Neuron (in vitro differentiated cells): ENCODE data around the gene TARS3.
"Not testable (repeated sequence)": the region's sequence is repeated elsewhere in the genome, so short reads cannot be mapped to it uniquely, and the experiment has no call there.

Experiments
- H2AFZ ChIP-seq: one replicate; pipeline ENCODE4 v1.6.1; 2013; ENCODE audit warnings: low read depth, mild to moderate bottlenecking, inconsistent platforms, low read length, moderate library complexity
- H3K27me3 ChIP-seq: one replicate; pipeline ENCODE4 v1.6.1; 2013; ENCODE audit warnings: low read length; ENCODE audit not compliant: insufficient read depth
- H3K36me3 ChIP-seq: one replicate; pipeline ENCODE4 v1.6.1; 2013; ENCODE audit warnings: low read length; ENCODE audit not compliant: insufficient read depth
- H3K4me1 ChIP-seq: one replicate; pipeline ENCODE4 v1.6.1; 2013; ENCODE audit warnings: low read length; ENCODE audit not compliant: insufficient read depth
- H3K4me3 ChIP-seq: 2 replicates; pipeline ENCODE4 v1.5.1; 2013; ENCODE audit warnings: mild to moderate bottlenecking, low read length, moderate library complexity
- H3K9me3 ChIP-seq: one replicate; pipeline ENCODE4 v1.6.1; 2013; ENCODE audit warnings: low read length

TARS3 gene

DNA sequence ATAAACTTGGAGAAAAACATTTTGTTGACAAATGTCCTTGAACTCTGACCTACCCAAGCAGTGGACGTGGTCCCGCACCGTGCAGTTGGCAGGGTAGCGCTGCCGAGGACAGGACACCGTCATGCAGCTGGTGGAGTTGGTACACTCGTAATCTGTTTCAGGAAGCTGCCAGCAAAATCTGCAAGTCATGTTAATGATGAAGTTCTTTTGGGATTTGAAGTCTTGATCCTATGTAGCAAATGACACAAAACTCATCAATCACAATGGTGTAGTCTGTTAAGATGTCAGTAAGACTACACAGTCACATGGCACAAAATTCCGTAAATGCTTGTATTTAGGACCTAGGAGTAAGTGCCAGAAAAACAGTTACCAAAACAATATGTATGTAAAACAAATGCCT, 77.6 kb downstream of the TARS3 start:
- Histone ChIP-seq H3K4me1 (peaks cover 18% of the 10 kb centered on the region), H3K27me3 (no peaks in the 10 kb centered on the region), H3K36me3 (peaks cover 57% of the 10 kb centered on the region), H2AFZ (no peak overlapping the region), H3K4me3 (no peak overlapping the region), H3K9me3 (no peaks in the 10 kb centered on the region)

DNA sequence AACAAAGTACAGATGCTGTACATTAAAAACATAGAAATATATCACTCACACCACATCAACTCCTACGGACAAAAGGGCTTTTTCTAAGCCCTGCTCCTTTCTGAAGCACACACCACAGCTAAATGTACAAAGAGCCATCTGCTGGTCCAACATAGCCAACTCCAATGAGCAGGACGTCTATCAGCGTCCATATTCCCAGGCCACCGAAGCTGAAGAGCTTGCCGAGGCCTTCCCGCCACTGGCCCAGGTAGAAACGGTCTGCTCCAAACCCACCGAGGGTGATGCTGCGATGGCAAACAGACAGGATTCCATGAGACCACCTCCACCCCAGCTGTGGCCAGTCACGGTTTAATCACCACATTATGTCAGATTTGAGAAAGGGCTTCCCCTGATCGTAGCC, 81.9 kb downstream of the TARS3 start:
- Histone ChIP-seq H2AFZ (no peak overlapping the region), H3K36me3 (peaks cover 66% of the 10 kb centered on the region), H3K27me3 (no peaks in the 10 kb centered on the region)

DNA sequence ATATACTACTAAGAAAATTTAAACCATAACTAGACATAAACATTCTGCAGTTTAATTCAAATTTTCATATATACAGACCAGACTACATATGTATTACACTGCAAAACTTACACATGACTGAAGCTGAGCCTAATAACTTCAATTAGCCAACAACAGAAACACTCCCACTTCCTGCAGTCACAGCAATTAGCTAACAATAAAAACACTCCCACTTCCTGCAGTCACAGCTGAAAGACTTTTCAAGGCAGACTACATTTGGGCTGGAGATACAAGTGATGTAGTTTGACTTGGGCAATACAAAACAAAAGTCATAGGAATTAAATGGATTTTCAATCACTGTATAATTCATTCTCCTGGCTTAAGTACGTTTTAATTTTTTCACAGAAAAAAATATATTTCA, 82.4 kb downstream of the TARS3 start:
- peaks cover 62% of the 10 kb centered on the region for H3K36me3 ChIP-seq

More for the DNA sequence above, 81.9 kb downstream of the TARS3 start:
- no peaks in the 10 kb centered on the region for H3K9me3 ChIP-seq
- H3K4me1 ChIP-seq: peaks cover 3% of the 10 kb centered on the region
- no peak overlapping the region for H3K4me3 ChIP-seq

DNA sequence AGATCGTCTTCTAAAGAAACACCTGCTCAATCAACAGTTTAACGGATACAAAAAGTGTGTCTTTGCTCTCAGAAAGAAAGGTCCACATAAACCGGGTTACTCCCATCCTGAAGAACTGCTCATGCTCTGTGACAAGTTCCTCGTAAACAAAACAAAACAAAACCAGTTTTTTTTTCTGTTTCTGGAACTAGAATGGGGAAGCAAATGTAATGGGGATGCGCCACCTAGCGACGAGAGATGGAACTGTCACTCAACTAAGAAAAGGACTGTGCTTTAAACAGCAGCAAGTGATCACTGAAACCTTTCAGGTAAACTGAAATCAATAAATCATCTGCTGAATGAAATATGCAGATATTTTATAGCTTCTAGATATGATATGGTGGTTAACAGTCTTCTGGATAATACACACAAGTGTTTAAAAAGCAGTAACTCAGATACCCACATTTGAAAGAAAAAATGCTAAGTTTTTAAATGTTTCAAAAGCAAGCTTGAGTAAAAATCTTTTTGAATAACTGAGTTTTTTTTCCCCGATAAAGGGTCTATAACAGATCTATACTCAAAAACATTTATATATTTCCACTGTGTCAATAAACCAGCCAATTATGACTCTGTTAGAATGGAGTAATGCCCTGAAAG, 83.0 kb downstream of the TARS3 start:
- no peak overlapping the region for H2AFZ ChIP-seq
- H3K27me3 ChIP-seq: no peaks in the 10 kb centered on the region
- peaks cover 55% of the 10 kb centered on the region for H3K36me3 ChIP-seq
- no peaks in the 10 kb centered on the region for H3K9me3 ChIP-seq
- H3K4me1 ChIP-seq: peaks cover 3% of the 10 kb centered on the region
- H3K4me3 ChIP-seq: no peak overlapping the region

More for the DNA sequence above, 82.4 kb downstream of the TARS3 start:
- H3K27me3 ChIP-seq: no peaks in the 10 kb centered on the region
- H3K9me3 ChIP-seq: no peaks in the 10 kb centered on the region
- H3K4me3 ChIP-seq: no peak overlapping the region
- H2AFZ ChIP-seq: no peak overlapping the region
- peaks cover 3% of the 10 kb centered on the region for H3K4me1 ChIP-seq

DNA sequence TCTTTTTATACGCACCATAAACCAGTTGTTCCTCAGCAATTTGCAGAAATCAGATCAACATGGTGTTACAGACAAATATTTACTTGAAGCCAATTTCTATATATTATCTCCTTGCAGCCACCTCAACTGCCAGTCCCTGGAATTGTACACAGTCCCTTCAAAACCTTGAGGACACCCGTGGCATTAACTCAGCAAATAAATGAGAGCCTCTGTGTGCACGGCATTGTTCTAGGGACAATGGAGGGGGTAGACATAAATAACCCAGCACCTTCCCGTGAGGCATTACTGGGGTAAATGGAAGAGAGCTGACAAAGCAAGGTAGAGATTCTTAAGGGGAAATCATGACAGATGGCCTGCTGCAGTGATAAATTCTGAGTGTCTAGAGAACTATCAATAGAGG, 84.6 kb downstream of the TARS3 start:
- peaks cover 41% of the 10 kb centered on the region for H3K36me3 ChIP-seq

DNA sequence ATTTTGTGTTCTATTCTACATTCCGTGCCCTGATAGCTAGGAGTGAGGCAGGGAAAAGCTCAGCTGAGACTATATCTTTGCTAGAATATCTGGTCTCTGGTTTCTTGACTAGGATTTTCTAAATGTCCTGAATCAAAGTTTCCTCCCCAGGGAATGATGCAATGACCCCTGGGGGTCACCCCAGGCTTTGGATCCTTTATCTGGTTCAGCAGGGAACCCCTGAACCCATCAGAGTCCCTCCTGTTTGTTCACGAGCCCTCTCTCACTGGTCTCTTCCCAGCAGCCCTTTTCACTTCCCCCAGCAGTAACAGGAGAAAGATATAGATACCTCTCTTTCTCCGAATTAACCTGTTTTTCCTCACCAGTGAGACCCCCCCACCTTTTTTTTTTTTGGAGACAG, 86.4 kb downstream of the TARS3 start:
- no peak overlapping the region for H3K4me3 ChIP-seq
- no peak overlapping the region for H2AFZ ChIP-seq
- peaks cover 32% of the 10 kb centered on the region for H3K36me3 ChIP-seq
- H3K4me1 ChIP-seq: peaks cover 3% of the 10 kb centered on the region
- no peaks in the 10 kb centered on the region for H3K27me3 ChIP-seq
- H3K9me3 ChIP-seq: no peaks in the 10 kb centered on the region

More for the DNA sequence above, 84.6 kb downstream of the TARS3 start:
- Histone ChIP-seq H2AFZ (no peak overlapping the region), H3K4me3 (no peak overlapping the region), H3K27me3 (no peaks in the 10 kb centered on the region), H3K9me3 (no peaks in the 10 kb centered on the region), H3K4me1 (peaks cover 3% of the 10 kb centered on the region)

DNA sequence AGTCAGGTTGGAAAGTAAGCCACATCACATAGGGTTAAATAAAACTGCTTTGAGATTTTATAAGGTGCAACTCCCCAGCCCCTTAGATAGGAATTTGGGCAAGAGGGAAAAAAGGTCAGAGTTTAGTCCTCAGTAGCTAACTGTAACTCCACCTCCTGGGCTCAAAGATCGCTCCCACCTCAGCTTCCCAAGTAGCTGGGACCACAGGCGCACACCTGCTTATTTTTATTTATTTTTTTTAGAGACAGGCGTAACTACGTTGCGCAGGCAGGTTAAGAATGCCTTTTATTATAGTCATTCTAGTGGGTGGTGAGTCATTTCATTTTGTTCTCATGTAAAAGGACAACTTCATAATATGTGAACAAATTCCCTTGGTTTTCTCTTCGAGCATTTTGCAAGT, 86.8 kb downstream of the TARS3 start:
- Histone ChIP-seq H3K4me1 (peaks cover 3% of the 10 kb centered on the region), H3K4me3 (no peak overlapping the region), H3K9me3 (no peaks in the 10 kb centered on the region), H2AFZ (no peak overlapping the region), H3K36me3 (peaks cover 29% of the 10 kb centered on the region), H3K27me3 (no peaks in the 10 kb centered on the region)

DNA sequence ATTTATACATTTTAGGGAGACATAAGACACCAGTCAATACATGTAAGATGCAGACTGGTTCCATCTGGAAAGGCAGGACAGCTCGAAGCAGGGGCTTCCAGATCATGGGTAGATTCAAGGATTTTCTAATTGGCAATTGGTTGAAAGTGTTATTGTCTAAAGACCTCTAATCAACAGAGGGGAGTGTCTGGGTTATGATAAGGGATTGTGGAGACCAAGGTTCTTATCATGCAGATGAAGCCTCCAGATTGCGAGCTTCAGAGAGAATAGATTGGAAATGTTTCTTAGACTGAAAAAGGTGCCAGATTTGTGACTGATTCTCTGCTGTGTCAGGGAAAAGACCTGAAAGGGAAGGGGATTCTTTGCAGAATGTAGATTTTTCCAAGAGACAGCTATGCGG, 87.2 kb downstream of the TARS3 start:
- Histone ChIP-seq H3K36me3 (peaks cover 24% of the 10 kb centered on the region), H3K4me1 (peaks cover 2% of the 10 kb centered on the region), H3K4me3 (no peak overlapping the region), H3K27me3 (no peaks in the 10 kb centered on the region), H2AFZ (no peak overlapping the region), H3K9me3 (no peaks in the 10 kb centered on the region)

DNA sequence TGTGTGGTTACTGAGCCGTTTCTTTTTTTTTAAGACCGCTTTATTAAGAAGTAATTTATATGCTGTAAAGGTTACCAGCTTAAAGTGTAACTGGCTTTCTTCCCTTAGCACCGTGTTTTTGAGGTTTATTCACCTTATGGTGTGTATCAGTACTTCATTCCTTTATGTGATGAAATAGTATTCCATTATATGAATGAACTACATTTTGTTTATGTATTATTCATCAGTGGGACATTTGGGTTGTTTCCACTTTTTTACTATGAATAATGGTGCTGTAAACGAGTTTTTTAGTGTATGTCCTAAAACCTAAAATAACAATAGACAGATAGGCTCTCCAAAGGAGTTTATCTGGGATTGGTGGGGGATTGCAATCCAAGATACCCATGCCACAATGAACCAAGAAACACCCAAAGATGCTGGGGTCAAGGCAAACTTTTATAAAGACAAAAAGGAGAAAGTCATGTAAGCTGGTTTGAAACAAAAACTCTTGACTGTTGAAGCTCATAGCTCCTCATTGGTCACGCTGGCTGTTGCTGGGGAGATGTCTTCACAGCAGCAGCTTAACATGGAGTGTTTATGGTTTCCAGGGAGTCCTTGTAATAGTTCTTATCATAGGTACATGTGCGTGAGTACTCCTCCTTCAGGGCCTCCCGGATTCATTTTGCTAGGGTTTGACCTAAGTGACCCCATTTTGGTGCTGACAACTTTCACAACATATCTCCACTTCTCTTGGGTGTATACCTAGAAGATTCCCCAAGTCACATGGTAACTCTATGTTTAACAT, 88.1 kb downstream of the TARS3 start:
- no peaks in the 10 kb centered on the region for H3K4me1 ChIP-seq
- H2AFZ ChIP-seq: no peak overlapping the region
- peaks cover 22% of the 10 kb centered on the region for H3K36me3 ChIP-seq
- H3K9me3 ChIP-seq: no peaks in the 10 kb centered on the region
- no peaks in the 10 kb centered on the region for H3K27me3 ChIP-seq
- H3K4me3 ChIP-seq: no peak overlapping the region

DNA sequence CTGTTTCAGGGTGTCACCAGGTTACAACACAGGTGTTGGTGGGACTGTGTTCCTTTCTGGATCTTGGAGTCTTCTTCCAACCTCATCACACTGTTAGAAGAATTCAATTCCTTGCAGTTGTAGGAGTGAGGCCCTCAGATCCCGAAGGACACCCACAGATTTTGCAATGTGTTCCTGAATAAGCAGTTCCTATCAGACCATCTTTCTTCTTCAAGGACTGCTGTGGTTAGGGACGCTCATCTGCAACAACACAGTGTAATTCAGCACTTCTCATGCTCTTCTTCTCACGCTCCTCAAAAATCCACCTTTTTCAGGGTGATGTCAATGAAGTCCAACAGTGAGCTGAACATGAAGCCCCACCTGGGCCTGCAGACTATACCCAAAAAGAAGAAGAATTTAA, 90.9 kb downstream of the TARS3 start:
- H3K27me3 ChIP-seq: no peaks in the 10 kb centered on the region
- H2AFZ ChIP-seq: no peak overlapping the region
- no peaks in the 10 kb centered on the region for H3K9me3 ChIP-seq
- peaks cover 4% of the 10 kb centered on the region for H3K36me3 ChIP-seq
- no peaks in the 10 kb centered on the region for H3K4me1 ChIP-seq
- no peak overlapping the region for H3K4me3 ChIP-seq

DNA sequence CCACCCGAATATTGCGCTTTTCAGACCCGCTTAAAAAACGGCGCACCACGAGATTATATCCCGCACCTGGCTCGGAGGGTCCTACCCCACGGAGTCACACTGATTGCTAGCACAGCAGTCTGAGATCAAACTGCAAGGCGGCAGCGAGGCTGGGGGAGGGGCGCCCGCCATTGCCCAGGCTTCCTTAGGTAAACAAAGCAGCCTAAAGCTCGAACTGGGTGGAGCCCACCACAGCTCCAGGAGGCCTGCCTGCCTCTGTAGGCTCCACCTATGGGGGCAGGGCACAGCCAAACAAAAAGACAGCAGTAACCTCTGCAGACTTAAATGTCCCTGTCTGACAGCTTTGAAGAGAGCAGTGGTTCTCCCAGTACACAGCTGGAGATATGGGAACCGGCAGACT, 97.5 kb downstream of the TARS3 start:
- H3K4me1 ChIP-seq, H3K36me3 ChIP-seq, H3K27me3 ChIP-seq, H3K4me3 ChIP-seq, H2AFZ ChIP-seq, H3K9me3 ChIP-seq: not testable (repeated sequence)

DNA sequence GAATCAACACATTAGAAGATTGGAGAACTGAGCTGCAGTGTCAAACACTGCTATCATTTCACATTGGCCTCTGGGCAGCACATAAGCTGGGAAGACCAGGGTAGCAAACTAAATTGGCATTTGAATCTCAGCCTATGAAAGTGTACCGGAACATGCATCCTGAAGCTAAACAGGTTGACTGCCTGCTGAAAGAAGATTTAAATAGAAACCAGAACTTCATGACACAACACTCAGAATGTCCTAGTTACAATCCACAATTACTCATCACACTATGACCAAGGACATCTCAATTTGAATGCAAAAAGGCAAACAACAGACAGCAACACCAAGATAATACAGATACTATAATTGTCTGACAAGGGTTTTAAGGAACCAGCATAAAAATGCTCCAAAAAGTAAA, 98.3 kb downstream of the TARS3 start:
- Histone ChIP-seq H3K27me3 (no peaks in the 10 kb centered on the region), H3K9me3 (peaks cover 5% of the 10 kb centered on the region), H3K4me3 (no peak overlapping the region), H2AFZ (no peak overlapping the region), H3K4me1 (no peaks in the 10 kb centered on the region), H3K36me3 (no peaks in the 10 kb centered on the region)

DNA sequence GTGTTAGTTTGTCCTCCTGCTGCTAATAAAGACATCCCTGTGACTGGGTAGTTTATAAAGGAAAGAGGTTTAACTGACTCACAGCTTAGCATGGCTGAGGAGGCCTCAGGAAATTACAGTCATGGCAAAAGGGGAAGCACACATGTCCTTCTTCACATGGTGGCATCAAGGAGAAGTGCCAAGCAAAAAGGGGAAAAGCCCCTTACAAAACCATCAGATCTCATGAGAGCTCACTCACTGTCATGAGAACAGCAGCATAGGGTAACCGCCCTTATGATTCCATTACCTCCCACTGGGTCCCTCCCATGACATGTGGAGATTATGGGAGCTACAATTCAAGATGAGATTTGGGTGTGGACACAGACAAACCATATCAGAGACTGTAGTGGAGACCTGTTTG, 99.1 kb downstream of the TARS3 start:
- Histone ChIP-seq H3K4me3 (no peak overlapping the region), H2AFZ (no peak overlapping the region), H3K9me3 (peaks cover 5% of the 10 kb centered on the region), H3K36me3 (no peaks in the 10 kb centered on the region), H3K4me1 (no peaks in the 10 kb centered on the region), H3K27me3 (no peaks in the 10 kb centered on the region)
